Activated naive CD4-positive, alpha-beta T cell treated with anti-CD3 and anti-CD28 coated beads, Interleukin-2, amount 10 ng/mL, durations not matched to agents 7 days and 5 days (primary cell): ENCODE data around the gene WNT2B.
"Not testable (repeated sequence)": the region's sequence is repeated elsewhere in the genome, so short reads cannot be mapped to it uniquely, and the experiment has no call there.

Experiments used
- CTCF ChIA-PET: fragments of 350-600 bp; sonication (Branson Sonifier 250); formaldehyde crosslinking; loops from one replicate; lab custom pipeline; 2021; ENCODE audit warnings: antibody characterized with exemption; lab: Charles Lee
- DNase-seq: peaks from one replicate; pipeline ENCODE4 v3.0.0-alpha.2; 2020
- H3K27ac Mint-ChIP-seq: one replicate; pipeline ENCODE4 v1.8.0; 2021; ENCODE audit warnings: mild to moderate bottlenecking, moderate library complexity, mixed read lengths
- H3K27me3 Mint-ChIP-seq: one replicate; pipeline ENCODE4 v1.8.0; 2021; ENCODE audit warnings: mild to moderate bottlenecking, mixed read lengths
- H3K36me3 Mint-ChIP-seq: one replicate; pipeline ENCODE4 v1.8.0; 2021; ENCODE audit warnings: mixed read lengths
- H3K4me1 Mint-ChIP-seq: one replicate; pipeline ENCODE4 v1.8.0; 2021; ENCODE audit warnings: mixed read lengths
- H3K4me3 Mint-ChIP-seq: one replicate; pipeline ENCODE4 v1.8.0; 2021; ENCODE audit warnings: mild to moderate bottlenecking, moderate library complexity, mixed read lengths
- H3K9me3 Mint-ChIP-seq: one replicate; pipeline ENCODE4 v1.8.0; 2021; ENCODE audit warnings: mixed read lengths

The WNT2B gene

DNA sequence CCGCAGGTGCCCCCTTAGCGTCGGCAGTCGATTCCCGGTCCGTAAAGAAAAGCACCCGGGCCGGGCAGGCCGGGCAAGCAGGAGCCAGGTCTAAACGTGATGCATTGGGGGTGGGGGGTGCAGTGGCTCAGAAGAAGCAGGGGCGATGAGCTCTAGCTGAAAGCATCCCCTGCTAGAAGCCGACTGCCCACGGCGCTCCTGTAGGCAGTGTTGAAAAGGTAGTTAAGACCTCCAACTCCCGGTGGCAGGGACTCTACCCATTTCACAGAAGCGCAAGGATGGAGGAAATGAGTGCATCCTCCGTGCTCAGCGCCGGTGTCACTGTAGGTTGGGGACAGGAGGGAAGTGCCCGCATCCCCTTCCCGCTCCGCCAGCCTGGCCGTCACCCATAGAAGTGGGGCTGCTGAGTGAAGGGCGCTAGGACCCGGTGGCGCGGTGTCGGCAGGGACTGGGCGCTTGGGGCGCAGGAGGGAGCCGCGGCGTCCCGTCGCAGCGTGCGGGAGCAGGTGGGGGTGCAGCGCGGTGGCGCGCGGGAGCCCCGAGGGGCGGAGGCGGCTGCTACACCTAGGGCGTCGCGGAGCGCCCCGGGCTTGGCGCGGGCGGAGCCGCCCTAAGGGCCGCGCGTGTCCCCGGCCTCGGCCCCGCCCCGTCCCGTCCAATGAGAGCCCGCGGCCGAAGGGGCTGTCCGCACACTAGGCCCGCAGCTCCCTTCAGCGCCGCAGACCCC, at the start of gene WNT2B:
WNT2B (plus strand) TSS at position 688 of the 727 bp plus-strand sequence. CDS start 298 bp downstream, outside the sequence.
- CTCF ChIA-PET, result no interaction called here
- Mint-ChIP-seq H3K27ac (no peak within 1 kb of the TSS), H3K4me3 (peak within 1 kb of the TSS; percentile 73), H3K9me3 (no peaks in the 10 kb centered on the region), H3K4me1 (peaks cover 7% of the 10 kb centered on the region), H3K36me3 (no peaks in the 10 kb centered on the region), H3K27me3 (peaks cover 78% of the 10 kb centered on the region)
- DNase-seq, result peak; percentile 69

DNA sequence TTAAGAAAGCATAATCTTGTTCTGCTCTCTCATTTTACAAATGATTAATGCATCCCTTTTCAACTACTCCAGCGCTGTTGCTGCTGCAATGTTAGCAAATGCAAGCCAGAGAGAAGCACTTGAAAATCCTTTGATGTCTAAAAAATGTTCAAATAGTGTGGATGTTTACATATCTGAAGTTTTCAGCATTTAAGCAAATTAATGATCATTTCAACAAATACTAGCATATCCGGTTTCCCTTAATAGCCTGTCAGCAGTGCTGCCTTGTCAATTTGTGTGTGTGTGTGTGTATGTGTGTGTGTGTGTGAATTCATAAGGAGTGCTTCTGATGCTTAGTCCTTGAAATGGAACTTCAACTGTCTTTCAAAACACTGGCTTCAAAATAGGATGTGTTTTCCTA, 48.1 kb upstream of the WNT2B start:
- H3K4me3 Mint-ChIP-seq, result no peak overlapping the region
- no peaks in the 10 kb centered on the region for H3K9me3 Mint-ChIP-seq
- peaks cover 2% of the 10 kb centered on the region for H3K4me1 Mint-ChIP-seq
- CTCF ChIA-PET, result no interaction called here
- no peak overlapping the region for H3K27ac Mint-ChIP-seq
- H3K36me3 Mint-ChIP-seq, result no peaks in the 10 kb centered on the region
- H3K27me3 Mint-ChIP-seq, result peaks cover 17% of the 10 kb centered on the region
- DNase-seq, result no peak

DNA sequence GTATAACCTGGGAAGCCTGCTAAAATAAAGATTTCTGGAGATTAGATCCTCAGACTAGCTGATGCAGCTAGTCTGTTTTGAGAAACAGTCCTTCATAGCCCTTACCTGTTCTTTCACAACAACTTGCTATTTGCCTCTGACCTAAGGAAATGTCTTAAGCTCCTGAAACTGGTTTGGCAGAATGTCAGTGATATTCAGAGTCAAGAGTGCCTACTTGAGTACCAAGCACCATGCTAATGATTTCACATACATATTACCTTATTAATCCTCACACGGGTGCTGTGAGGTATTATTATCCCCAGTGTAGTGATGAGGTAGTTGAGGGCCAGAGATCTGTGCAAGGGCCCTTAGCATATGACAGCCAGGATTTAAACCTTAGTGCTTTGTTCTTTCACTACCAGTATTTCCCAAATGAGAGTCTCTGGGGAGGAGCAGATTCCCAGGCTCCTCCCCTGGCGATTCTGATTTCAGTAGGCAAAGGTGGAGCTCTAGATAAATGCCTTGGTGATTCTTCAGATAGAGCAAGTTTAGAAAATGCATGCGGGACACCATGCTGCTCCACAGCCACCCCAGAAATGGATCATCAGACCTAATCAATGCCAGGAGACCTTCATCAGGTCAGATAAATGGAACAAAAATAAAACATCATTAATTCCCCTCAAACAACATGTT, 47.4 kb upstream of the WNT2B start:
- Mint-ChIP-seq H3K27me3 (peaks cover 20% of the 10 kb centered on the region), H3K36me3 (no peaks in the 10 kb centered on the region), H3K9me3 (no peaks in the 10 kb centered on the region), H3K27ac (no peak overlapping the region), H3K4me1 (peaks cover 10% of the 10 kb centered on the region), H3K4me3 (no peak overlapping the region)
- DNase-seq, result no peak
- CTCF ChIA-PET, result interaction anchor here (7.6 kb wide), 1 partner anchor 71 kb away, joined by 78 read pairs; no protein-coding TSS in a partner anchor

DNA sequence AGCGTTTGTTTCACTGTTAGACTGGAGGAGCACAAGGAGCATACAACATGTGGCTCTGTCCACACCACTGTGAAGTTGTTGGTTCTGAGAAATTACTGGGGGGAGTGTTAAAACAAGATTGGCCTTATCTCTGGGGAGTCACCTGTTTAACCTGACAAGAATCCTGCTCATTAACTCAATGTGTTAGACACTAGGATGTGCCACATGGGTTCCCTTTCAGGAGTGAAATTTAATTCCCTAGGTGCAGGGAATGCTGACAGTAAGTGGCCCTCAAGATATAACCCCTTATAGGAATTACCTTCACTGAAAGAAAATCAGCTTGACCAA, 45.8 kb upstream of the WNT2B start:
- no peaks in the 10 kb centered on the region for H3K9me3 Mint-ChIP-seq
- H3K36me3 Mint-ChIP-seq, result no peaks in the 10 kb centered on the region
- H3K4me3 Mint-ChIP-seq, result no peak overlapping the region
- H3K27ac Mint-ChIP-seq, result no peak overlapping the region
- peaks cover 19% of the 10 kb centered on the region for H3K27me3 Mint-ChIP-seq
- H3K4me1 Mint-ChIP-seq, result peaks cover 13% of the 10 kb centered on the region
- CTCF ChIA-PET, result interaction anchor here (0.6 to 7.6 kb wide), 2 partner anchors 12 to 72 kb away, joined by 3 to 78 read pairs; no protein-coding TSS in a partner anchor
- no peak for DNase-seq

DNA sequence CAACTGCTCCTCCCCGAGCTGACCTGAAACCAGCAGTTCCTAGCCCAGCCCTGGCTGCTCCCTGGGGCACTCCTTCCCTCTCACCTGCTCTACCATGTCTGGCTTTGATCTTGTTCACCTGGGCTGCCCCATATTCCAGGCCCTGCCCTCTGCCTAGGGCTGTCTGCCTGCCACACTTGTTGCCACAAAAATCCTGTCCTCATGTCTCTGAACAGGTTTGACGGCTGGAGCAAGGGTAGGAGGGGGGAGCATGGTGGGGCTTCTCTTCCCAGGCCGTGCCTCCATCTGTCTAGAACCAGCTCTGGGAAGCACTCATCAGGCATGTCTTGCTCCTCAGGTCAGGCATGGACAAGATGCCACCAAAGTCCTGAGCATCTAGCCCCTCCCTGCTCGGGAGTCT, 44.3 kb upstream of the WNT2B start:
- H3K36me3 Mint-ChIP-seq, result no peaks in the 10 kb centered on the region
- H3K4me3 Mint-ChIP-seq, result no peak overlapping the region
- no peak for DNase-seq
- CTCF ChIA-PET, result interaction anchor here (4.0 to 7.6 kb wide), 2 partner anchors 70 to 74 kb away, joined by 13 to 78 read pairs; no protein-coding TSS in a partner anchor
- H3K27ac Mint-ChIP-seq, result no peak overlapping the region
- peaks cover 19% of the 10 kb centered on the region for H3K27me3 Mint-ChIP-seq
- H3K9me3 Mint-ChIP-seq, result no peaks in the 10 kb centered on the region
- H3K4me1 Mint-ChIP-seq, result peaks cover 13% of the 10 kb centered on the region

DNA sequence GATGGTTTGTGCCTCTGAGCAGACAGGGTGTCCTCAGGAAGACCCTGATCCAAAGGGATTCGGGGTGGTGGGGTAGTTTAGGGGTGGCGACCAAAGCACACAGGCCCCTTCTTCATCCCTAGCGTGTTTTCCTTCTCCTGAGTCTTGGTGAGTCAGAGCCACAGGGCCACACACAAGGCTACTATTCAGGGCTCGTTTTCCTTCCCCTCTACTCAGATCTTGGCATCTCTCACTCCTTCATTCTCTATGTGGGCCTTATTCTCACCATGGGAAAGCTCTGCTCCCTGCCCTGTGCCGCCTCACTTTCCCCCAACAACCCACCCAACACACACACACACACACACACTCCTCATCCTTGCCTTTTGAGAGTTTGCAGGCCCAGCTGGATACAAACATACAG, 43.6 kb upstream of the WNT2B start:
- CTCF ChIA-PET, result interaction anchor here (1.0 to 7.6 kb wide), 5 partner anchors 39 to 242 kb away, joined by 3 to 78 read pairs (median 6); no protein-coding TSS in a partner anchor
- Mint-ChIP-seq H3K4me1 (peaks cover 13% of the 10 kb centered on the region), H3K27ac (no peak overlapping the region), H3K27me3 (peaks cover 19% of the 10 kb centered on the region), H3K4me3 (no peak overlapping the region), H3K9me3 (no peaks in the 10 kb centered on the region), H3K36me3 (no peaks in the 10 kb centered on the region)
- DNase-seq, result no peak

DNA sequence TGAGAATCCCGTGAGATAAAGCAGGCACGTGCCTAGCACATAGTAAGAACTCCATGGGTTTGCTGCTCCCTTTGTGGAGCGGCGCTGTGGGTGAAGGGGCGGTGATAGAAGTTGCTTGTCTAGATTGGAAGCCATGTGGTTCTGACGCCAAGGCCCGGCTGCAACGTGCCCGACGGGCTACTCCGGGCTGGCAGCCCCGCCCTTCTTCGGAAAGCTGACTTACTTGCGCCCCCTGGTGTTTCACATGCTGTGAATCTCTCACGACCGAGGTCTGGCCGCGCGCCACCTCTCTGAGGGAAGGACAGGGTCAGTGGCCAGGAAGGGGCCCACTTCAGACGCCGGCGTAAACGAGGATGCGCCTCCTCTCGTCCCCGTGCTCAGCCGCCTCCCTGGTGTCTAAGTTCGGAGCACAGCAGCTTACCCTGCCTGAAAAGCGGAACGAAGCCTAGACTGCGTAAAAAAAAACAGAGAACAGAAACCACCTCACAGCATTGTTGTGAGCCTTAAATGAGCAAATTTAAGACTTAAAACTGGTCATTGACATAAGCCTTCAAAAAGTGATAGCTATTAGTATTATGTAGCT, 42.6 kb upstream of the WNT2B start:
- Mint-ChIP-seq H3K4me1 (peaks cover 13% of the 10 kb centered on the region), H3K27me3 (peaks cover 28% of the 10 kb centered on the region), H3K27ac (no peak overlapping the region), H3K9me3 (no peaks in the 10 kb centered on the region), H3K4me3 (peak overlapping the region; percentile 63), H3K36me3 (no peaks in the 10 kb centered on the region)
- CTCF ChIA-PET, result interaction anchor here (0.6 to 7.6 kb wide), 18 partner anchors 17 to 611 kb away, joined by 3 to 78 read pairs (median 4); no protein-coding TSS in a partner anchor
- peak; percentile 89 for DNase-seq

DNA sequence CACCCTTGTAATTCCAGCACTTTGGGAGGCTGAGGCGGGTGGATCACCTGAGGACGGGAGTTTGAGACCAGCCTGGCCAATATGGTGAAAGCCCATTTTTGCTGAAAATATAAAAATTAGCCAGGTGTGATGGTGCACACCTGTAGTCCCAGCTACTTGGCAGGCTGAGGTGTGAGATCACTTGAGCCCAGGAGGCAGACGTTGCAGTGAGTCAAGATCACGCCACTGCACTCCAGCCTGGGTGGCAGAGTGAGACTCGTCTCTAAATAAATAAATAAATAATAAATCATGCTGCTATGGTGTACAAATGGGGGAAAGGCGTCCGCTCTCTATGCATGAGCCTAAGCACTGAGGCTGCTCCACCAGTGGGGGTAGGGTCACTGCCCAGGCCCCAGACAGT, 38.4 kb upstream of the WNT2B start:
- DNase-seq, CTCF ChIA-PET, H3K9me3 Mint-ChIP-seq, H3K27ac Mint-ChIP-seq, H3K4me3 Mint-ChIP-seq, H3K36me3 Mint-ChIP-seq: not testable (repeated sequence)
- Mint-ChIP-seq H3K27me3 (peaks cover 35% of the 10 kb centered on the region), H3K4me1 (peaks cover 13% of the 10 kb centered on the region)

DNA sequence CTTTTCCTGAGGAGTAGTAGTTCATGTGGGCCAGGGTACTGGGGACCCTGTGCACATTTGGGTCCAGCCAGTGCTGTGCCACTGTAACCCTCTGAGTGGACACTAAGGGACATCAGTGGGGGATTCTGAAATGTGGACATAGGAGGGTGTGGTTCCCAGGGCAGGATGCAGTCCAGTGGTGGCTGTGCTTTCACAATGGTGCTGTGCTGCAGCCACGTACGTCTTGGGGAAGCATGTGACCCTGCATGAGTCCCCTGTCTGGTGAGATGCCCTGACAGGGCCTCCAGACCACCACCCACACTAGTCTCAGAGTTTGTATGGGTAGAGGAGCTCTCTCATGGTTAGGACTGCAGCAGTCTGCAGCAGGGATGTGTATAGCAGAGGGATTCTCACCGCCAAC, 37.8 kb upstream of the WNT2B start:
- H3K4me1 Mint-ChIP-seq, result peaks cover 8% of the 10 kb centered on the region
- H3K9me3 Mint-ChIP-seq, result no peaks in the 10 kb centered on the region
- no peak overlapping the region for H3K4me3 Mint-ChIP-seq
- no peak overlapping the region for H3K27ac Mint-ChIP-seq
- H3K36me3 Mint-ChIP-seq, result no peaks in the 10 kb centered on the region
- CTCF ChIA-PET, result no interaction called here
- DNase-seq, result no peak
- peaks cover 31% of the 10 kb centered on the region for H3K27me3 Mint-ChIP-seq

DNA sequence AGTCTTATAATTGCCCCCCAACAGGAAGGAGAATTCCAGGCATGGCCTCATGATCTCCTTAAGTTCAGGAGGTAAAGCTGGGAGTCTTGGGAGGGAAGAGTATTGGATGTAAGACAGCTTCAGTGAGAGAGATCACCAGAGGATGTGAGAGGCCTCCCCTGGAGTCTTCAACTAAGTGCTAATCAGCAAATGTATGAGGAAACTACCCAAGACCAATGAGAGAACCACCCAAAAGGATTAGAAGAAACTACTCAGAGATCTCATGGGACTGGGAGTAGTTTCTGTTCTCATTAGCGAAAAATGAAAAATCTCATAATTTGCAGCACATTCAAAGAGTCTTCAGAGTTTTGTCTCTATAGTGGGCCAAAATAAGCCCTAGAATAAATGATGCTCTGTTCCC, 36.6 kb upstream of the WNT2B start:
- Mint-ChIP-seq H3K27me3 (peaks cover 27% of the 10 kb centered on the region), H3K9me3 (peaks cover 2% of the 10 kb centered on the region), H3K4me3 (no peak overlapping the region), H3K27ac (no peak overlapping the region), H3K4me1 (no peaks in the 10 kb centered on the region), H3K36me3 (no peaks in the 10 kb centered on the region)
- CTCF ChIA-PET, result no interaction called here
- DNase-seq, result no peak

DNA sequence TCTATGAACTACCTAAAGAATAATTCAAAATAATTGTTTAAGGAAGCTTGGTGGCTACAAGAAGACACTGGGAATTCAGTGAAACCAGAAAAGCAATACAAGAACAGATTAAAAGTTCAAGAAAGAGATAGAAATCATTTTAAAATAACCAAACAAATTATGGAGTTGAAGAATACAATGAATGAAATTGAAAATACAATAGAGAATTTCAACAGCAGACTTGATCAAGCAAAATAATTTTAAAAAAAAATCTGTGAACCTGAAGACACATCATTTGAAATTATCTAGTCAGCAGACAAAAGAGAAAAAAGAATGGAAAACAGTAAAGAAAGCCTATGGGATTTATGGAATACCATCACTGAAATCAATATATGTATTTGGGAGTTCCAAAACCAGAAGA, 31.2 kb upstream of the WNT2B start:
- Mint-ChIP-seq H3K36me3 (no peaks in the 10 kb centered on the region), H3K9me3 (peaks cover 15% of the 10 kb centered on the region), H3K4me3 (no peak overlapping the region), H3K4me1 (no peaks in the 10 kb centered on the region), H3K27ac (no peak overlapping the region), H3K27me3 (peaks cover 19% of the 10 kb centered on the region)
- CTCF ChIA-PET, result no interaction called here
- no peak for DNase-seq

DNA sequence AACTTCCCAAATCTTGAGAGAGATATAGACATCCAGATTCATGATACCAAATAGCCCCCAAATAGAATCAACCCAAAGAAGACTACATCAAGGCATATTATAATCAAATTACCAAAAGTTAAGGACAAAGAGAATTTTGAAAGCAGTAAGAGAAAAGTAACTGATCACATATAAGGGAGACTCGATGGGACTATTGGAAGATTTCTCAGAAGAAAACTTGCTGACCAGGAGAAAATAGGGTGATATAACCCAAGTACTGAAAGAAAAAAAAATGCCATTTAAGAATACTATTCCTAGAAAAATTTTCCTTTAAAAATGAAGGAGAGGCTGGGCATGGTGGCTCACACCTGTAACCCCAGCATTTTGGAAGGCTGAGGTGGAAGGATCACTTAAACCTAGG, 30.5 kb upstream of the WNT2B start:
- peaks cover 15% of the 10 kb centered on the region for H3K9me3 Mint-ChIP-seq
- no peak for DNase-seq
- H3K27ac Mint-ChIP-seq, result no peak overlapping the region
- H3K4me1 Mint-ChIP-seq, result no peaks in the 10 kb centered on the region
- H3K27me3 Mint-ChIP-seq, result peaks cover 16% of the 10 kb centered on the region
- CTCF ChIA-PET, result no interaction called here
- no peak overlapping the region for H3K4me3 Mint-ChIP-seq
- no peaks in the 10 kb centered on the region for H3K36me3 Mint-ChIP-seq

DNA sequence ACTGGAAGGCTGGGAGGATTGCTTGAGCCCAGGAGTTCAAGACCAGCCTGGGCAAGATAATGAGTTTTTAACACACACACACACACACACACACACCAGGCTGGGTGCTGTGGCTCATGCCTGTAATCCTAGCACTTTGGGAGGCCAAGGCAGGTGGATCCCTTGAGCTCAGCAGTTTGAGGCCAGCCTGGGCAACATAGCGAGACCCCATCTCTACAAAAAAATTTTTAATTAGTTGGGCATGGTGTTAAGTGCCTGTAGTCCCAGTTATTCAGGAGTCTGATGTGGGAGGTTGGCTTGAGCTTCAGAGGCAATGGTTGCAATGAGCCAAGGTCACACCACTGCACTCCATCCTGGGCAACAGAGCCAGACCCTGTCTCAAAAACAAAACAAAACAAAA, 22.7 kb upstream of the WNT2B start:
- H3K9me3 Mint-ChIP-seq, H3K4me1 Mint-ChIP-seq, H3K4me3 Mint-ChIP-seq, H3K36me3 Mint-ChIP-seq, H3K27ac Mint-ChIP-seq, DNase-seq: not testable (repeated sequence)
- H3K27me3 Mint-ChIP-seq, result peaks cover 16% of the 10 kb centered on the region
- CTCF ChIA-PET, result interaction anchor here (0.7 to 0.9 kb wide), 2 partner anchors 124 to 231 kb away, joined by 3 to 4 read pairs; no protein-coding TSS in a partner anchor

DNA sequence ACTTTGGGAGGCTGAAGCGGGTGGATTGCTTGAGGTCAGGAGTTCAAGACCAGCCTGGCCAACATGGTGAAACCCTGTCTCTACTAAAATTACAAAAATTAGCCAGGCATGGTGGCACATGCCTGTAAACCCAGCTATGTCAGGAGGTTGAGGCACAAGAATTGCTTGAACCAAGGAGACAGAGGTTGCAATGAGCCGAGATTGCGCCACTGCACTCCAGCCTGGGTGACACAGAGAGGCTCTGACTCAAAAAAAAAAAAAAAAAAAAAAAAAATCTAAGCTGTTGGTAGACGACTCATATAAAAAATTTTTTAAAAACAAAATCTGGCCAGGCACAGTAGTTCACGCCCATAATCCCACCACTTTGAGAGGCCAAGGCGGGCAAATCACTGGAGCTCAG, 21.1 kb upstream of the WNT2B start:
- DNase-seq, CTCF ChIA-PET, H3K9me3 Mint-ChIP-seq, H3K27ac Mint-ChIP-seq, H3K36me3 Mint-ChIP-seq, H3K4me3 Mint-ChIP-seq, H3K4me1 Mint-ChIP-seq: not testable (repeated sequence)
- peaks cover 19% of the 10 kb centered on the region for H3K27me3 Mint-ChIP-seq
